Mesothelial cell of epicardium (in vitro differentiated cells): Measurements from ENCODE around the gene DRC3. TPM values are rescaled to one million over a fixed set of nuclear protein-coding genes. Genes with fewer than 3 reads are reported as not detected.

Experiments used
- DNase-seq, 2 experiments: peaks; one replicate each; pipeline ENCODE4 v3.0.0; 2021; ENCODE audit warnings: low spot score in 2 of 2; ENCODE audit not compliant: unreplicated experiment in 2 of 2
- H3K27ac Mint-ChIP-seq: 2 replicates; pipeline ENCODE4 v1.8.0; 2021; ENCODE audit warnings: mixed read lengths
- H3K27me3 Mint-ChIP-seq: 2 replicates; pipeline ENCODE4 v1.8.0; 2021; ENCODE audit warnings: low read depth, mixed read lengths
- H3K36me3 Mint-ChIP-seq: 2 replicates; pipeline ENCODE4 v1.8.0; 2021; ENCODE audit warnings: mixed read lengths
- H3K4me1 Mint-ChIP-seq: 2 replicates; pipeline ENCODE4 v1.8.0; 2021; ENCODE audit warnings: mixed read lengths
- H3K4me3 Mint-ChIP-seq: 2 replicates; pipeline ENCODE4 v1.8.0; 2021; ENCODE audit warnings: mild to moderate bottlenecking, moderate library complexity, mixed read lengths
- H3K9me3 Mint-ChIP-seq: 2 replicates; pipeline ENCODE4 v1.8.0; 2021; ENCODE audit warnings: mixed read lengths
- CTCF ChIP-seq: fragments of 200-600 bp; sonication (generic); IDR thresholded peaks from one replicate; pipeline ENCODE4 v1.5.0; 2021; ENCODE audit warnings: antibody characterized with exemption; ENCODE audit not compliant: unreplicated experiment
- total RNA-seq: library from RNA; stranded (reverse); gene quantifications from 3 replicates; pipeline ENCODE4 v1.2.1, GENCODE V29; 2021

The DRC3 gene
- total RNA-seq, 1 donor from 2014 or later, result 3.2 TPM

GRCh38 chr17:18055597-18055996, 82.9 kb downstream of the DRC3 start:
- no peak overlapping the region for H3K27ac Mint-ChIP-seq
- peaks cover 43% of the 10 kb centered on the region for H3K36me3 Mint-ChIP-seq
- no peak overlapping the region for H3K4me3 Mint-ChIP-seq
- H3K9me3 Mint-ChIP-seq, result no peaks in the 10 kb centered on the region
- no peaks in the 10 kb centered on the region for H3K4me1 Mint-ChIP-seq
- DNase-seq, result no peak
- no peak for TF ChIP-seq CTCF
- H3K27me3 Mint-ChIP-seq, result no peaks in the 10 kb centered on the region

- no peak overlapping the region for H3K4me3 Mint-ChIP-seq
- no peak overlapping the region for H3K27ac Mint-ChIP-seq
- DNase-seq, result no peak
- TF ChIP-seq CTCF, result no peak
- no peaks in the 10 kb centered on the region for H3K9me3 Mint-ChIP-seq
- no peaks in the 10 kb centered on the region for H3K4me1 Mint-ChIP-seq
- H3K27me3 Mint-ChIP-seq, result no peaks in the 10 kb centered on the region
- peaks cover 43% of the 10 kb centered on the region for H3K36me3 Mint-ChIP-seq
Measured at GRCh38 chr17:18056214-18056613, 83.6 kb downstream of the DRC3 start.

GRCh38 chr17:18059283-18059682, 86.6 kb downstream of the DRC3 start:
- H3K9me3 Mint-ChIP-seq, result no peaks in the 10 kb centered on the region
- no peak for DNase-seq
- no peaks in the 10 kb centered on the region for H3K27me3 Mint-ChIP-seq
- peaks cover 43% of the 10 kb centered on the region for H3K36me3 Mint-ChIP-seq
- no peak overlapping the region for H3K27ac Mint-ChIP-seq
- no peaks in the 10 kb centered on the region for H3K4me1 Mint-ChIP-seq
- TF ChIP-seq CTCF, result no peak
- no peak overlapping the region for H3K4me3 Mint-ChIP-seq

DNA sequence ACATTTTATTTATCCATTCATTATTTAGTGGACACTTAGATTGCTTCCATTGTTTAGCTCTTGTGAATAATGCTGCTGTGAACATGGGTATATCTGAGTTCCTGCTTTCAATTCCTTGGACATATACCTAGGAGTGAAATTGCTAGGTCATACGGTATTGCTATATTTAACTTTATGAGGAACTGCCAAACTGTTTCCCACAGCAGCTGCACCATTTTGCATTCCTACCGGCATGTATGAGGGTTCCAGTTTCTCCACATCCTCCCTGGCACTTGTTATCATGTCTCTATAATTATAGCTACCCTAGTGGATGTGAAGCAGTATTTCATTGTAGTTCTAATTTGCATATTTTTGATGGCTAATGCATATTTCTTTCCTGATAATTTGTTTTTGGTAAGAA, 91.4 kb downstream of the DRC3 start:
- H3K4me3 Mint-ChIP-seq, result no peak overlapping the region
- DNase-seq, result no peak
- no peak overlapping the region for H3K27ac Mint-ChIP-seq
- peaks cover 26% of the 10 kb centered on the region for H3K36me3 Mint-ChIP-seq
- H3K27me3 Mint-ChIP-seq, result no peaks in the 10 kb centered on the region
- TF ChIP-seq CTCF, result no peak
- H3K9me3 Mint-ChIP-seq, result no peaks in the 10 kb centered on the region
- H3K4me1 Mint-ChIP-seq, result no peaks in the 10 kb centered on the region

GRCh38 chr17:18065546-18065945, 92.9 kb downstream of the DRC3 start:
- H3K4me1 Mint-ChIP-seq, result peaks cover 5% of the 10 kb centered on the region
- H3K27ac Mint-ChIP-seq, result no peak overlapping the region
- H3K27me3 Mint-ChIP-seq, result no peaks in the 10 kb centered on the region
- peaks cover 20% of the 10 kb centered on the region for H3K36me3 Mint-ChIP-seq
- H3K4me3 Mint-ChIP-seq, result no peak overlapping the region
- no peaks in the 10 kb centered on the region for H3K9me3 Mint-ChIP-seq
- no peak for DNase-seq
- TF ChIP-seq CTCF, result no peak

Other genes with a start within 250 kb of the DRC3 start
- gene SREBF1, start 135.9 kb upstream of the DRC3 start, total RNA-seq, result 179 to 187 TPM (median 181 TPM) in 3 replicates
- gene TOM1L2, start 462 bp upstream of the DRC3 start, total RNA-seq, result 122 to 126 TPM (median 123 TPM) in 3 replicates
- 26.8 to 30.9 TPM (median 29.9 TPM) in 3 replicates for gene ATPAF2, start 66.3 kb downstream of the DRC3 start, total RNA-seq
- 10.8 to 12.2 TPM (median 11.3 TPM) in 3 replicates for gene GID4, start 66.5 kb downstream of the DRC3 start, total RNA-seq
- gene DRG2, start 115.1 kb downstream of the DRC3 start, total RNA-seq, result 48.6 to 51.2 TPM (median 49.1 TPM) in 3 replicates
- gene MYO15A, start 135.9 kb downstream of the DRC3 start, total RNA-seq, result 6.3 to 8.2 TPM (median 6.3 TPM) in 3 replicates
- 68.6 to 72.3 TPM (median 71.0 TPM) in 3 replicates for gene ALKBH5, start 211.0 kb downstream of the DRC3 start, total RNA-seq